DLD1 (cell line): ENCODE measurements around the gene NR5A2.

ENCODE experiments used
- in situ Hi-C: cut with HindIII; loops from 2 replicates; pipeline ENCODE4 v1.10.0; 2017; ENCODE audit warnings: low sequenced_read_pairs

NR5A2 gene

DNA sequence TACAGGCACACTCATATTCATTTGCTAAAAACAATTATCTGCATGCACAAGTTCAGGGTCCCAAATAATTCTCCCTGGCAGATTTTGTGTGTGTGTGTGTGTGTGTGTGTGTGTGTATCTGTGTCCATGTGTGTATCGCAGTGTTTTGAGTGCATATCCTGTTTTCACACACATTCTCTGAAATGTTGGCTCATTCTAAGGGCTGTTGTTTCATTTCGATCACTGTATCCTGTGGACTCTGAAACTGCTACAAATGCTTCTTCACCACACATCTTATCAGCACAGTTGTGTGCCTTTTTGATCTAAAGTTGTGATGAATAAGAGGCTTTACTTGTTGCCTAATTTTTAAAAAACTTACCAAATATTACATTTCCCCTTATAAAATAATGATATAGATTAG lies 34.6 kb downstream of the NR5A2 start:
- in situ Hi-C loops, result no loop called here

DNA sequence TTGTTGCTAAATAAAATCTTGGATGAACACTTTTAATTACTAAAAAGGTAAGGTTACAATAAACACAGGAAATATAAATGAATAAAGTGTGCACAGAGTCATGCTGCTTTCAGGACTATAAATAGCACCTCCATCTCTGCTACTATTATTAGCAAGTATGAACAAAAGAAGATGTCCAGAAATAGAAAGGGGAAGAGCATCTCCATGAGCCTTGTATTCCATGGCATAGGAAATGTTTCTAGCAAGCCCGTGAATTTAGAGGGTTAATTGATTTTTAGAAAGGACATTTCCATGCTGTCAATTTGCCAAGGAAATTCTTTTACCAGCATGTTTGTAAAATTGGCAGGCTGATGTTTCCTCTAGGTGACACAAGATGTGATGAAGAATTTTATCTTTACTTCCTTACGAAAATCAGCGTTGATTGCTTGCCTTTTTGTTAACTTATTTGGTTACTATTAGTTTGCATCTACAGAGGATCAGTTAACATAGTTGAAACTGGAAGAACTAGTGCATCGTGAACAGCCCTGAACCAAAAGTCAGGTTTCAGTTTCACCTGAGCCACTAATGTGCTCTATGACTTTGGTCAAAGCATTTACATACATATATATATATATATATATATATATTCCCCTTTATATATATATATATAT lies 45.3 kb downstream of the NR5A2 start:
- in situ Hi-C loops, result no loop called here

DNA sequence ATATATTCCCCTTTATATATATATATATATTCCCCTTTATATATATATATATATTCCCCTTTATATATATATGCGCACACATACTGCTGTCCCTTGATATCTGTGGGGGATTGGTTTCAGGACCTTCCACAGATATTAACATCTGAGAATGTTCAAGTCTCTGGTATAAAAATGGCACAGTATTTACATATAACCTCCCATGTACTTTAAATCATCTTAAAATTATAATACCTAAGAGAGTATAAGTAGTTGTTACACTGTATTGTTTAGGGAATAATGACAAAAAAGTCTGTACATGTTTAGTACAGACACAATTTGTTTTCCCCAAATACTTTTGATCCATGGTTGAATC lies 45.8 kb downstream of the NR5A2 start:
- in situ Hi-C loops, result no loop called here

DNA sequence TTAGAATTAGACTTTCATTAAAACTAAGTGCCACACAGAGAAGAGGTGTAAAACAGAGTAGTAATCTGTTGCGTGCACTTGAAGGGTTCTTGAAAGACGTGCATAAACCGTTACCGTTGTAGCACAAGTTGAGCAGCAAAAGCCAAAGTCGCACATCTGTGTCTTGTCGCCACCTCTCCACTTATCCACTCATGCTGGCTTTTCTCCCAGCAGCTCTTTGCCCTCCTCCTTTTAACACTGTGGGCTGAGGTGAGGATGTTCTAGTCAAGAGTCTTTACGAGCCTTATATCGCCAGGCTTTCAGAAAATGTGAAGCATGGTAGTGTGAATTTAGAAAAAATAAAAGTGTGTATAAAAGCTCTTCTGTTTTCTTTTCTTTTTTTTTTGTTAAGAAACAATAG lies 48.0 kb downstream of the NR5A2 start:
- in situ Hi-C loops, result no loop called here

DNA sequence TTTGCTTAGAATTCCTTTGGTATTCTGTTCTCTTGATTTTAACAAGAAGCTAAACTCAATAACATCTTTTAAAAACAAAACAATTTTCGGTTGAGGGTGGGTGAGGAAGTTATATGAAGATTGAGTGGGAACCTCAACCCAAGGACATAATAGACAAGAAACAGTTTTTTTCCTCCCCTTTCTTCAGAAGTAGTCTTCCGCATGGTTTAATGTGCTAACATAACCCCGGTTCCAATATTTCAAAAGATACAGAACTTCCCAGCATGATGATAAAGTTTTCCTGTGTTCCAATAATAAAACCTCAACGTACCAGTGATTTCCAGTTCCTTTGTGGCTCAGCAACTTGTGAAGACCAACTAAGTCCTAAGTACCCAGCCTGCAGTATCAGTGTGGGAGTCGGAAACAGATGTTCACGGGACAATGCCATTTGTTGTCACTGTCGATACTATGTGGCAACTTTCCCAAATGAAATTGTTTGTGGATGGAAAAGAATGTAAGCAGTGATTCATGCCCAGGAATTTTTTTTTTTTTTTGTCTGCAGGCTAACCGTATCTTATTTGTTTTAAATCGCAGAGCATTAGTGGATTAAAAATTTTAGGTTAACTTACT lies 48.5 kb downstream of the NR5A2 start:
- in situ Hi-C loops, result no loop called here

DNA sequence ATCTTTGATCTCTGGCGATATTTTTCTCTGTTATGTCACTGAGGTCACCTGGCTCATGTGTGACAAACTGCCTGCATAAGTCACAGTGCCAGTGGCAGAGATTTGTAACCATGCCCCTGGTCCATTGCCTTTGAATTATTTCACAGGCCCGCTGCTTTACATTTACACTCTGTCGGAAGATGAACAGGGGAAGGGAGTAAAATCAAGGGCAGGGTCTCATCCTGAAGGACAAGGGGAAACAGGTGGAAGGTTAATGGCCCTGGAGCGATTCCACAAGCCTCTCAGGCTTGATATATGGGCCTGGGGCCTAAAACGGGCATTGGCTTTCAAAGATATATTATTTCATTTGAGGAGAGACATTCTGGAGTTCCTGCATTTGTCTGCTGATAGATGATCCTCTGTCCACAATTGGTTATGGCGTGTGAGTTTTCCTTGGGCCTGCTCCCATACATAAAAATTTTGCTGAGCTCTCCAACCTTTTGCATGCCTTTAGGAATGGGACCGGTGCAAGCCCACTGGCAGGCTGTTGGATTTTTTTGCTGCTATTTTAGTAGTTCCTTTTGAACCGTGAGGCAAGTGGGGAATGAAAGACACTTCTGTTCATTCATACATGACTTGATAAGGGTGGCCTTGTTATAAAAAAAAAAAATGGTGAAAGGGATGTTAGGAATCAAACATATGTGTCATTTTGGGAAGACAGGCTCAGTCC lies 51.9 kb downstream of the NR5A2 start:
- in situ Hi-C loops, result no loop called here

DNA sequence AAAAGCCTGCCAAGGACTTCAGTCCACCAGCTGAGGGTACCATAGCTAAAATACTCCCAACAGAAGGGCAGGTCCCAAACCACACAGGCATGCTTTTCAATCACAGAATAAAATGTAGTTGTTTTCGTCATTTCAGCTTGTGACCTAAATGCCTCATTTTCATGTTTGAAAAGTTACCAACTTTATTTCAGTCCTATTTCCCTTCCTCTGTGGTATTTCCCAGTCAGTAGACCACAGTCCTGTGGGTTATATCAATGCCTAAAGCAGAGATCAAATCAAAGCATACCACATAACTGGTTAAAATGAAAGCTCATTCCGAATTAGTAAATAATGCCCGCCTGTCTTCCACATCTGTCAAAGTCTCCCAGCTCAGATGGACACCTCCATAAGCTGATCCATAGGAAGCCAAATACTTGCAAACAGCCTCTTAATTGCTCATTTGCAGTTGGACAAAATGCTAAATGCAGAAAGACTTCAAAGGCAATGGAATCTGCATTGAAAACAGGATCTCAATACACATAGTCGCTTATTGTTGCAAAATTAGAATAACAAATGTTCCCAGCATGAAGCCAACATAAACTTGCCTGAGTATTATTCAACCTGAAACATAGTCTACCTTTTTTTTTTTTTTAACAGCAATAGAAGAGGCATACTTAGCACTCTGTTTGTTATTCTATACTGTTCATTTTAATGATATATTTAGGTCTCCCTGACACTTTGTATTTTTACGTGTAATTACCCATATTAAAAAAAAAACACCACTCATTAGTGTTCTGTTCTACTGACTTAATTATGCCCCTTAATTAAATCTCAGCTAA lies 53.9 kb downstream of the NR5A2 start:
- in situ Hi-C loops, result no loop called here

DNA sequence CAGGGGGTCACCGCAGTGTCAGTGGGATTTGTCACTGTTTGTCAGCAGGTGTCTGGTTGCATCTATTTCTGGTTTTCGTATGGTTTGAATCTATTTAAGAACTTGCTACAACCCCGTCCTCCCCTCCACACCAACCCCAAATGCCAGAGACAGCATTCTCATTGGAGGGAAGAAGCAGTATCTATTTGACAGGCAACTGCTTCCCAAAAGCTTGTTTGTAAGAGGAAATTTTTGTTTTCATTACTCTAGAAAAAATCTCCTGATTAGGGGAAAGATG lies 54.4 kb downstream of the NR5A2 start:
- in situ Hi-C loops, result no loop called here

DNA sequence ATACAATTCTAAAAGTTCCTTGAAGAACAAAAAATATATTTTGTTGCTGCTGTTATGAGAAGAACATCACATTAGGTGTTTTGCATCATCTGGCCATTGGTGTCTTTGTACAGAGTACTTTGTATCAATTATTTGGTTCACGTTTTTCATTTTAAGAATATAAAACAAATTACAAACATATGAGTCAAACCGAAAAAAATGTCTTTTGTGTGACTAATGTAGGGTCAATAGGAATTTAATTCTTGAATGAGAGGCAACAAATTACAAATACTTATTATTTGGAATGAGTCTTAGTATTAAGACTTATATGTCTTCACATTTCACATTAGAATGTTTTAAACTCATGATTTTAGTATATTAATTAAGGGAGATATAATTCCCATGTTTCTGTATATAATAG lies 54.8 kb downstream of the NR5A2 start:
- in situ Hi-C loops, result no loop called here

DNA sequence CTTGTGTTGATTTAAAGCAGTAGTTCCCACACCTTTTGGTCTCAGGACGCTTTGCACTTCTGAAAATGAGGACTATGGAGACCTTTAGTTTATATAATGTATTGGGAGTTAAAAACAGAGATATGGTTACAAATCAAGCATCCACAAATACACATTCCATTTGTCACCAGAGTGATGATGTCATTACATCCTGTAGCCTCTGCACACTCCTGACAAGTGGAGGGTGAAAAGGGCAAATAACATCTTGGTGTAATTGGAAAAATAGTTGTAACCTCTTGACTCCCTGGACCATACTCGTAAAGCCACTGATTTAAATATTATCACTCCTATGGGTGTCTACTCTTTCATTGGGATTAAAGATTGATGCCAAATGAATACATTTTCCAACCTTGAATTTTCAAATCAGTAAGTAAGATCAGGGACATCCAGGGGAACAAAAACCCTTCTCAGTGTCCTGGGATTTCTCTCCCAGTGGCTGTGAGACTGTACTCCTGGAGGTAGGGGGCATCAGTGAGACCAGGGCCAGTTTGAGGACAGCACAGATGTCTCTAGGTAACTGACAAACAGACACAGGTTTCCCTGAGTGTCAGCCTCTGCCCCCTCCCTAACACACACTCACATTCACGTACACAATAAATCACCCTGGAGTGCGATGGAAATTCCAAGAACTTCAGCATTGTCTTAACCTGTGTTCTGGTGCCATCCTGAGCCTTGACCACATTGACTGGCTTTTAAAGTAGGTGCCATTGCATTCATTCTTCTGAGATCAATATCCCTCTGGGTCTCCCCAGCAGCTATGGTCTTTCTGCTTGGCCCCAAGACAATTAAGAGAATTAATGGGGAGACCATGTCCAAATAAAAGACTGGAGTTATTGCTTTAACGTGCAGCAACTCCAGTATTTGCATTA lies 63.0 kb downstream of the NR5A2 start:
- in situ Hi-C loops, result no loop called here

DNA sequence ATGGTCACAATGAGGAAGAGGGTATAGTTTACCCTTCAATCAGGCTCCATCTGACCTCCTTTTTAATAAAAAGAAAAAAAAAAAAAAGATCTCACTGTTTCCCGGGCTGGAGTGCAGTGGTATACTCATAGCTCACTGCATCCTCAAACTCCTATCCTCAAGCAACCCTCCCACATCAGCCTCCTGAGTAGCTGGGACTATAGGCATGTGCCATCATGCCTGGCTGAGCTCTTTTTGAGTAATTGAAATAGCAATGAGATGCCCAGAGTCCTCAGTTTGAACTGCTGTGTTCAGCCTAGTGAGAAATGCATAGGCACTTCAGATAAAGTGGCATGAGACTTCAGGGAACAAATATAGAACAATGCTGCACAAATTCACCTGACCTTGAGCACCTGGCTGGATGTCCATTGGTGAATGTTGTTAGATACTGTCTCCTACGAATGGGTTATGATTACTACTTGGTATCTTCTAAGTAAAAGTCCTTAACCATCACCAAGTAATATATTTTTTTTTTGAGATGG lies 67.6 kb downstream of the NR5A2 start:
- in situ Hi-C loops, result no loop called here

DNA sequence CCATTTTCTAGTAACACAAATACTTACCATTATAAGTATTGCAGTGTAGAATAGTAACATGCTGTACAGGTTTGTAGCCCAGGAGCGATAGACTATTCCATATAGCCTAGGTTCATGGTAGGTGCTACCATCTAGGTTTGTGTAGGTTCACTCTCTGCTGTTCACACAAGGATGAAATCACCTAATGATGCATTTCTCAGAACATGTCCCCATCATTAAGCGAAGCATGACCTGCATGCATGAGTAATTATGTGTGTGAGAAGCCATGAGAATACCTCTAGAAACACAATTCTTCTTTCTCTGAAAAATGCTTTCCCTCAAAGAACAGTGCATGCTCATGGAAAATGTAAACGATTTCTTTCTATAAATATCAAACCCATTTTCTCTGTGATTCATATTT lies 69.3 kb downstream of the NR5A2 start:
- in situ Hi-C loops, result no loop called here

DNA sequence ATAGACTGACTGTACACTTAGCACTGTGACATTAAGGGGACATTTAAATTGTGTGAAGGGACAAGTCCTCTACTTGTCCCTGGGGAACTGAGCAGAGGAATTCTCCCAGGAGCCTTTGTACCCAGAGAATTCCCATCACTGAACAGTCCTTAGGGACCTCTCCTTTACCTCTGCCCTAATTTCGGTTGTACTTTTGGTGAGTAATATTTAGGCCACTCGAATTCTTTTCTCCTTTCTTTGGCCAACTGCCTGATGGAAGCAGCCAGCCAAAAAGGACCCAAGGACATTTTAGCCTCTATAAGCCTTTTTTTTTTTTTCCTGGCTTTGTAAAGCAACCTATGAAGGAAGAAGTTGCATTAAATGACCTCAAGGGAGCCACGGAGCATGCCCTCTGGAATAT lies 71.5 kb downstream of the NR5A2 start:
- in situ Hi-C loops, result no loop called here

DNA sequence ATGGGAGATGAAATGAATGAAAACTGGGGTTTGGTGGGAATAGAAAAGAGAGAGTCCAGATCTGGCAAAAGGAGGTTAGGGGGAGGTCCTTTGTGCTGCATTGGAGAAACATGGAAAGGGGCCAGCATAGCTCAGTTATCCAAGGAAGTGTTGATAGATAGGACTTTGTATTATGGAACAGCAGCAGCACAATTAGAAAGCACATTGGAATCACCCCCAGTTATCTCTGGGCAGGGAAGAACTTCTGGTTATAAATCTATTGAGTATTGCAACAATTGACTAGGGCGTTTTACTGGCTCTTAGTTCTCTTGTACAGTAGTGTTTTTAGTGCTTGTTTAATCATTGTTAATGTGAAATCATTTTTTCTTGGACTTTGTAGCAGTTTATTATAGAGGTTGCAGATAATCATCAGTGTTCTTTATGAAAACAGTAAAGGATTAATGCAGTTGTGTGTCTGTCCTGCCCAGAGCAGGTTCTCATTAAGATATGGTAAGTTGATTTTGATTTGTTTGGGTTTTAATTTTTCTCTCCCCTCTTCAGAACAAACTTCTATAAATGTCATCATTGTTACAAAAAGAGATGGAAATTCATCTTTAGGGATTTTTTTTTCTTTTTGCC lies 76.6 kb downstream of the NR5A2 start:
- in situ Hi-C loops, result no loop called here

DNA sequence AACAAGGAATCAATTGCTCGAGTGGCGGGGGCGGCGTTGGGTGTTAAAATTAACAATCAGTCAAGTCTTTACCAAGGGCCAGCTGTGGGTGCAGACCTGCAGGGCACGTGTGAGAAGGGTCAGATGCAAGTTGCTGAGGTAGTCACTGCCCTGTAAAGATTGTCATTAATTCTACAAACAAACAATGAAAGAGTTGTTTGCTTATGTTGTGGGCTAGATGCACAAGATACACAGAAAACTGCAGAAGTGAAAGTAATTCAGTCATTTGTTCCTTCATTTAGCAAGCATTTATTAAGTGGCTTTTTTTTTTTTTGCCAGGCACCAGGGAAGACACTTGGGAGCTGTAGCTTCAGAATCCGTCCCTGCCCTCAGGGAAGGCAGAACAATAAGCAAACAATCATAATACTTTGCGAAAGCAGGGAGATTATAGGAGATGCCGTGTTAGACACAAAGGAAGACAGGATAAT lies 79.5 kb downstream of the NR5A2 start:
- in situ Hi-C loops, result no loop called here

DNA sequence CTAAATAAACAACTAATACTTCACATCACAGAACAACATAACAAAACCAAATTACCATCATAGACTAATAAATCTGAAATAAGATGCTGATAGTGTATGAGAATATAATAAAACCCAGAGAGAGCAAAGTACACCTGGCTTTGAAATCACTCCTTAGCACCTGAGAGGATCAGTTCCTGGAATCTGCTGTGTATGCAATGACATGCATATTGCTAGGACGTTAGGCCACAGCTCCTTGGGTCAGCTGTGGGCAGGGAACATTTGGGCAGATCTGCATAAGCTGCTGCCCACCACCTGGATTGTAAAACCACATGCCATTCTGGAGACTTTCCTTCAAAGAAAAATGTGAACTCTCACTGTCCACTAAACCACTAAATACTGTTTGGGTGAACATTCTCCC lies 81.1 kb downstream of the NR5A2 start:
- in situ Hi-C loops, result no loop called here

DNA sequence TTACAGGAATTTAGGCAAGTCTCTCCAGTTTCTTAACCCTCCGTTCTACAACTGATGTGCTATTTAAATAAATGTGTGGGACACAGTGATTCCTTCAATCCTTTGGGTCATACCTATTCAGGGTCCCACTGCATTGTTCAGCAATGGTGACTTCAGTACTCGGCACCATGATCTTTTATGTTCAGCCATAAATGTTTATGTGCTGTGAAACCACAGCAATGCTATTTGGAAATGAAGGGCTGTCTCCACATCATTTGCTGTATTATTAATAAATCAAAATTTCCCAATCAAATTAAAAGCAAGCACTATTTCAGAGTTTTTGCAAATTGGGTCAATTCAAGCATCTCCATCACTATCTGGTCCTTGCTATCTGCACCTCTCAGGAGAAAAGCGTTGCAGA lies 84.8 kb downstream of the NR5A2 start:
- in situ Hi-C loops, result no loop called here

DNA sequence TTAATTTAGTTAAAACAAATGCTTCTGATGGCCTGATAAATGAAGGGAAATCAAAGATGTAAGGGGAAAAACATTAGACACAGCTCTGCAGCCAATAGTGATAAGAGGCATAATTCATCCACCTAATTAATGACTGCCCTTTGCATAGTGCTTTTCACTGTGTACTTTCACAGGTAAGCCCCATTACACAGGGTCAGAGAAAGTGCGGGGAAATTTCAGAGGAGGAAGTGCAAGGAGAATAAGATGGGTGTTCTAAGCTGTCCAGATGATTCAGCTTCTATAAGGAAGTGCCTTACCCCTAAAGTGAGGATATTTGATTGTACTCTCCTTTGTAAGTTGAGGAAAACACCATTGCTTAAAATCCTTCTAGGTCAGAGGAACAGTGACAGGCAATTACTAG lies 88.0 kb downstream of the NR5A2 start:
- in situ Hi-C loops, result no loop called here

DNA sequence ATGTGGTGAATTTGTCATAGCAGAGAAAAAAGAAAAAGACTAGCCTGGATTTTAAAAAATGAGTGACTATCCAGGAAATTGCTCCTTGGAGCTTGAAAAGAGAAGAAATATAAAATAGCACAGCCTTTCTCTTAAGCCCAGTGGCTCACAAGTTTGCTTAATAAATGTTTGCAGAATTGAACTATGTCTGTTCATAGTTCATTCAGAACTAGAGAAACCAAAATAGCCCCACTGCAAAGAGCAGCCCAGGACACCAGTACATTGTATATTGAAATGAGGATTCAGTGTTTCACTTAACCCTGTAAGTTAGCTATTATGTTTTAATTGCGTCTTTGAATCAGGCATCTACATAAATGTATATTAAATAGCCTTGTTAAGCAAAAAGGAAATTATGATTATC lies 88.8 kb downstream of the NR5A2 start:
- in situ Hi-C loops, result no loop called here
